NCI-H1694 (cell line): ENCODE measurements around the gene FMNL2.

Experiments used
- DNase-seq: peaks from one replicate; lab custom pipeline; 2025; lab: John Stamatoyannopoulos, UW

Gene FMNL2

GRCh38 chr2:152339556-152340286 is 4.7 kb downstream of the FMNL2 start:
- DNase-seq, result no peak

GRCh38 chr2:152342259-152343046 is 7.5 kb downstream of the FMNL2 start:
- DNase-seq, result no peak

- no peak for DNase-seq
Observed at GRCh38 chr2:152343426-152343825, 8.5 kb downstream of the FMNL2 start.

- no peak for DNase-seq
Observed at GRCh38 chr2:152344579-152345195, 9.7 kb downstream of the FMNL2 start.

DNA sequence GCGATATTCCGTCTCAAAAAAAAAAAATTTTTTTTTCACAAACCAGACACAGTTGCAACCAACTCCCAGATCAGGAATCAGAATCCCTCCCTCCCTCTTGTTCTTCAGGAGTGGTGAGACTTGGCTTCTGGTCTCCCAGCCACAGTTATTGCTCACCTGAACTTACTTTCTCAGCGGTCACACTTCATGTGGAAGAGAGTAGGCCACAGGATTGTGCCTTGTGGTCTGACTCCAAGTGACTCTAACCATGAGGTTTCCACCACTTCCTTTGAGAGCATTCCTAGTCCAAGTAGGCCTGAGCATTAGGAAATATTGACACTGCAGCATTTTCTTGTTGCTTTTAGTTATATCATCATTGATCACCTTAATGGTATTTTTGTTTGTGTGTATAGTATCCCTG is 12.1 kb downstream of the FMNL2 start:
- DNase-seq, result no peak

- DNase-seq, result no peak
Observed at GRCh38 chr2:152348388-152348787, 13.4 kb downstream of the FMNL2 start.

DNA sequence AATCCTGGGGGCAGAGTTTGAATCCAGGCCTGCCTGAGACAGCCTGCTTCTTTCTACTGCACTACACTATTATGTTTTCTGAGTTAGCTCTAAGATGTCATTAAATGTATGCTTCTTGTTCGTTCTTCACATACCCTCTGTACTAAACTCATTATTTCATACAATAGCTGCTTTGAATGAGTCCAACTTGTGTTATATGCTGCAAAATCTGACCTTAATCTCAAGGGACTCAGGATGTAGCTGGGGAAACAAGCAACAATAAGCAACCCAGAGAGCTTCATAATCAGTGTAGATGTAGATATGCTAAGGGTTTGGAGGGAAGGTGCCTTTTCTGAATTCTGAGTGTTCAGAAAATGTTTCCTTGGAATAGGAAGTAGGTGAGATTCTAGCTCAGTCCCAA is 14.4 kb downstream of the FMNL2 start:
- DNase-seq, result no peak

GRCh38 chr2:152350155-152350679 is 15.2 kb downstream of the FMNL2 start:
- DNase-seq, result no peak

- DNase-seq, result no peak
Observed at GRCh38 chr2:152352616-152353015, 17.6 kb downstream of the FMNL2 start.

DNA sequence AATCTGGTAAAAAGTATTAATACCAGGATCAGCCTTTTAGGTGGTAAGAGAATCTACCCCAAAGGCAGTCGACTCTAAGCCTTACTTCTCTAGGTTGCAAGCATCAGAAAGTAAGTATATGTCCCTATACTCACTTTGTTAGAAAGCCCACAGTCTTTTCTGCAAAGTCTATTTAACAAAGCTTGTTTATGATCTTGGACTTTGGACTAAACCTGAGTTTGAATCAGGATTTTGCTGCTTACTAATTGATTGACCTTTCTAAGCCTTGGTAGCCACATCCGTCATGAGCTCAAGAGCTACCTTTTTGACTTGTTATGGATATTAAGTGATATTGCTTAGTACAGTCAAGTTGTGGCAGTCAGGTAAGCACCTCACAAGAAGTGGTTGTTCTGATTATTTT is 18.4 kb downstream of the FMNL2 start:
- no peak for DNase-seq

DNA sequence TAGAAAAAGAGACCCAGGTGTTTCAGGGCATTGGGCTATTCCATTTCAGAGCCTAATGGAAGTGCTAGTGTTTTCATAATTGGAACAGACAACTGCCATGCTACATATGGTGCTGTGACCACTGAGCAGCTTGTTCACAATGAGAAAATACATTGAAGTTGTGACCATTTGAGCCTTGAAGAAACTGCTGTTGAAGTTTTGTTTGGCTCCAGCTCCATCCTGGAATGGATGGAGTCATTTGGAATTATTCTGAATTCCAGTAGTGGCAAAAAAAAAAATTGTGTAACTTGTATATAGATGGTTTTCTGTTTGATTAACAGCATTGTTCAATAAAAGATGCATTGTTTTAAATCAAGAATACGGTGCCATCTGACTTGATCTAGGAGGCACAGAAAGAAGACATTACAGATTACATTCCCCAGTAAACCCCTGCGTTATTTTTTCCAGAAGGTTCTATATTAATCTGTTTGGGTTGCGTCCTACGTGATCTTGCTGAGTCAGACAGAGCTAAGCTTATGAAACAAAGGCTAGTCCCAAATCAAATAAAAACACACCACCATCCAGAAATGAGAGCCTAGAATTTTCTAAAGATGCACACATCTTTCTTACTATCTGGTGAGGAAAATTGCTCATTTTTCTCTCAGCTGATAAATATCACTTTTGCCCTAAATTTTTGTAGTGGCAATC is 19.2 kb downstream of the FMNL2 start:
- no peak for DNase-seq

DNA sequence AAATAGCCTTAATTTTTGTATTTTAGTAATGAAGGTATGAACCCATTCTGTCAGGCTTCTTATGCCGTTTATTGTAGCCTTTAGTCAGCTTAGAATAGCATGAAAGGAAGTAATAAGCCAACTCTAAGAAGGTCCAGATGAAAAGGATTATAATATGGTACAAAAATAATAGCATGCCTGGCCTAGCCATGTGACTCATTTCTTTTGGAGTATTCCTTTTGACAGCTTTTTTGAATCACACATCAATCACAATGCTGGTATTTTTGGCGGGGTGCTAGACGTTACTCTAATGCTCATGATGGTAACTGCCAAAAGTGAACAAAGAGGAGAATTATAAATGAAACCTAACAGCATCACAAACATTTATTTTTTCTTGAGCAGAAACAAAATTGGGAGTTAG is 19.9 kb downstream of the FMNL2 start:
- DNase-seq, result no peak

GRCh38 chr2:152355409-152355831 is 20.4 kb downstream of the FMNL2 start:
- DNase-seq, result no peak

DNA sequence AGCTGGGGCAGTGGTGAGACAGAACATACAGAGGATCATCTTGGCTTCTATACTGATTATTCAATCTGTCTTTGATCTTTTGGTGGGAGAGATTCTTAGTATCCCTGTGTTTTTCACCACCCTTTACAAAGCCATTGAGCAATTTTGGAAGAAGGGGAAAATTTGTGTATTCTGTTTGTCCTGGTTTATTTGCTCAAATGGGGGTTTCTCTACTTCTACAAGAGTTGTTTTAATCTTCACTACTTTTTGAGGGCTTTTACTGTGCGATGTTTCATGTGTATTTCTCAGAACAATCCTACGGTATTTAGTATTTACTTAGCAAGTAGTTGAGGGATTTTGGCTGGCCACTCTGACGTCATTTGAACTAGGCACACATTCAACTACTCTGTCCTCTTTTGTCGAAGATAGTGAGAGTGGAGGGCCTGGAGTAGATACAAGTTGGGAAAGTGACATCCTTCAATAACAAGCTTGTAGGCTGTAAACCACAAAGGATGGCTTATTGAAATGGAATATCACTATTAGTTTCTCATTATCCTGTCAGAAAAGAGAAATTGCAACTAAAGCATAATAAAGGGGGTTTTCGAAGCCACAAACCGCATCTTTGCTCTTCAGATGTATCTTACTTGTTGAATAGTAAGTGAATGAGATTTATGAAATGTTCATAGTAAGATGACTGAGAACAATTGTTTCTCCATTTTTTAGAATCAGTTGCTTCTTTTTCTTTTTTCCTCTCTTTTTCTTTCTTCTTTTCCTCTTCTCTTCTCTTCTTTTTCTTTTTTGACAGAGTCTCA is 24.8 kb downstream of the FMNL2 start:
- no peak for DNase-seq

- DNase-seq, result no peak
Observed at GRCh38 chr2:152363936-152364335, 29.0 kb downstream of the FMNL2 start.

DNA sequence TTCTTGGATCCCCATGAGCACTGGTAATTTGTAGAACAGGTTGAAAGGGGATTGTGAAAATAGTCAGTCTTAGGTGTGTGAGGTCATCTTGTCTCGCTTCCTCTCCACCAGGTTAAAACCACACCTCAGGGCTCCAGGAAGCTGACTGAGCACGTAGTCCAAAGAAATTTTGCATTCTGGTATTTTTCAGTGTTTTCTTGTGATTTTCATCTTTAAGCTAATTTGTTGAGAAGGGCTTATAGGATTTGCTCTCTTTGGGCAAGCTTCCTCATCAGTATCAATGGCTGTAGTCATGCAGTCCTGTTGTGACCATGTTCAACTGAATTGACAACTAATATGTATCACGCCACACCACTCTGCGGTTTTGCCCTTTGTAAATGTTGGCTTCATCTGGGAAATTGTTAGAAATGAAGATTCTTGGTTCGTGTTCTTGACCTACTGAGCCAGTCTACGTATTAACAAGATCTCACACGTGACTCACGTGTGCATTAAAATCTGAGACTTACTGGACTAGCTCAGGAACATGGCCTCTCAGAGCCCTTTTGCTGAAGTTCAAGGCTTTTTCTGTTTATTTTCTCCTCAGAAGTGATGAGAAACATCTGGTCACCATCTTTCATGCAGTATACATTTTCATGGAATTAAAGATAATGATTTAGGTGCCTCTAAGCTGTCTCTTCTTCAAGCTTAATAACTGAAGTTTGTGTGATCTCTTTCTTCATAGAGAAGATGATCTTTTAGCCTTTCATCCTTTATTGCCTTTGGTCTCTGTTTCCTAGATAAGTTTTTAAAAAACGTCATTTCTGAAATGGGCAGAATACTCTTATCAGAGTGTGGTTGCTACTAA is 32.8 kb downstream of the FMNL2 start:
- no peak for DNase-seq

DNA sequence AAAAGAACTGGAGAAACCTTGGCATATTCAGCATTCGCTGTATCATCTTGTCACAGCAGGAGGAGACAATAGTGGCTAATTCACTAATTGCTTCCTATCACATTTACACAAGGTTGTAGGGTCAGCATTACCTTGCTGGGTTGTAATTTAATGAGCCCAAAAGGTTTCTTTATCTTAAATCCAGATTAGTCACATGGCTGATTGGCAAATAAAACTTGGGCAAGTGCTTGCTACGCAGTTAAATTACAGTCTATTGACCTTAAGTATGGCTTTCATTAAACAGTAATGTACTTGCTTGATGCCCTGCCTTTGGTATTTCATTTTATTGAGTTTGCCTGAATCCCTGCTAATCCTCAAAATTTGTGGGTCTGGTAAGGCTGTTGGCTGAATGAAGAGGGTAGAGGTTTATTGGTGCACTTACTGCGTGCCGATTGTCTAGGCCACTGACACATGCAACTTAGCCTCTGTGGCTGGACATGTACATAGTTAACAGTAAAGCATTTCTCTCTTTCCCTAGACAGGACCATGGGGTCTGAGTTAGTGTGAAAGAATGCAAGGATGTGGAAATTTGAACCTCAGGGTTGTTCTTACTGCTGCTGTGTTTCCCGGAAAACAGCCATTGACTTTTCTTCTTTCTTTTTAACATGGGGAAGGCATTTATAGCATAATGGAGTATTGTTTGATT is 34.3 kb downstream of the FMNL2 start:
- DNase-seq, result no peak

DNA sequence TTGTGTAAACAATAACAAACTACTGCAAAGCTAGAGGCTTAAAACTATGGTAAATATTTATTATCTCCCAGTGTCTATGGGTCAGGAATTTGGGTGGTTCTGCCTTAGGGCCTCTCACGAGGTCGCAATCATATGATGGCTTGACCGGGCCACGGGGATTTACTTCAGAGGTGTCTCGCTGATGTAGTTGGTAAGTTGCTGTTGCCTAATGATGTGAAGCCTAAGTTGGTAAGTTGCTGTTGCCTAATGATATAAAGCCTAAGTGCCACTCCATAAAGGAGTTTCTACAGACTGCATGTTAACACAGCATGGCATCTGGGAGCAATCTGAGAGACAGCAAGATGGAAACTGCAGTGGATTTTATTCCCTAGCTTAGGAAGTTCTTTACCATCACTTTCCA is 35.8 kb downstream of the FMNL2 start:
- DNase-seq, result no peak

DNA sequence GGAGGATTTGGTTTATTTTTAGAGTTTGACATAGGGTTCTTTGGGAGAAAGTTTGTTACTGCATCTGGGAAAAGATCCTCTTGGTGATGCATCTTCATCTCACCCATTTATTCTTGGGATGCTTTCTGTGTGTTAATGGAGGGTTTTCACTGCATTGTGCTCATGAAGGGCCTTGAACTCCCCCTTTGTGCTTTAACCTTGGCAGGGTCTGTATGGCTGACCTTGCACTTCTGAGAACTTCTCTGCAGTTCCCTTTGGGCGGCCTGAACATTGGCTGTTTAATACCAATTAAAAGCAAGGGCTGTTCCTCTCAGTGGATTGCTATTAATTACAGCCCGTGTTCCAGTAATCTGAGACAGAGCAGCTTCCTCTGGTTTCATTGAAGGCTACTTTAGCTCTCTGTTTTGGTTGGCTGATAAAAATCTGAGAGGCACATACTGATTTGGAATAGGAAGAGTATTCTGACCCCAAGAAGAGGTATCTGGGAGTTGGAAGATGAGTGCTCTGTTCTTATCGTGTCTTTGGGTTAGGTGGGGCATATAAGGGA is 37.5 kb downstream of the FMNL2 start:
- no peak for DNase-seq

DNA sequence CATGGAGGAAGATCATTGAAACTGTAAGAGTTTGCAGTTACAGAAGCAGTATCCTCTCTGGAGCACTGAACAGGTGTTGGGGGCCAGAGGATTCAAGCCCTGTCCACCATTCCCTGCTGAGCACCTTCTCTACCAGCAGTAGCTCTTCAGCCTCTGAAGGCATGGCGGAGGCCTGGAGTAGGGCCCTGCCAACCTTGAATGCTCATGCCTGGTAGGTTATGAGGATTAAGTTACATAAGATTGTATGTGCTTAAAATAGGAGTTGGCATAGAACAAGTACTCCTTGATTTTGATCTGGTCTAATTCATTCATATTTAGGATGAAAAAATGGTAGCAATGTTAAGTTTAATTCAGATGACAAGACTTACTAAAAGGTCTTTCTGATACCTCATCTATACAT is 40.2 kb downstream of the FMNL2 start:
- DNase-seq, result no peak
